Stimulated activated CD8-positive, alpha-beta memory T cell treated with anti-CD3 and anti-CD28 coated beads, Interleukin-7, amount 100 ng/mL, for 4 hours (primary cell): ENCODE data around the gene CCDC194.
A peak's percentile ranks its signal among the peaks of the same experiment; 100 is the strongest.
"Not testable (repeated sequence)": the region's sequence is repeated elsewhere in the genome, so short reads cannot be mapped to it uniquely, and the experiment has no call there.

Experiments
- DNase-seq, 2 donors: peaks; one replicate each; pipeline ENCODE4 v3.0.0-alpha.2; 2020; ENCODE audit warnings: low read depth in 2 of 2

CCDC194 gene

GRCh38 chr19:17370026-17370587, 23.9 kb downstream of the CCDC194 start:
- DNase-seq = no peak

GRCh38 chr19:17365361-17365760, 28.6 kb downstream of the CCDC194 start:
- no peak for DNase-seq

- not testable (repeated sequence) for DNase-seq
Measured at GRCh38 chr19:17363852-17364605, 30.0 kb downstream of the CCDC194 start.

GRCh38 chr19:17359905-17360800, 33.8 kb downstream of the CCDC194 start:
- no peak for DNase-seq

GRCh38 chr19:17358395-17358794, 35.6 kb downstream of the CCDC194 start:
- DNase-seq = no peak

- DNase-seq = no peak
Measured at GRCh38 chr19:17357724-17358123, 36.3 kb downstream of the CCDC194 start.

- no peak for DNase-seq
Measured at GRCh38 chr19:17357078-17357666, 36.8 kb downstream of the CCDC194 start.

GRCh38 chr19:17353386-17353785, 40.6 kb downstream of the CCDC194 start:
- no peak for DNase-seq

- no peak for DNase-seq
Measured at GRCh38 chr19:17352608-17353280, 41.3 kb downstream of the CCDC194 start.

GRCh38 chr19:17351815-17352435, 42.1 kb downstream of the CCDC194 start:
- no peak for DNase-seq

GRCh38 chr19:17348700-17349099, 45.3 kb downstream of the CCDC194 start:
- DNase-seq = no peak

GRCh38 chr19:17347877-17348276, 46.1 kb downstream of the CCDC194 start:
- no peak for DNase-seq

- no peak for DNase-seq
Measured at GRCh38 chr19:17347361-17347760, 46.6 kb downstream of the CCDC194 start.

- peak; percentile 51 to 59 for DNase-seq
Measured at GRCh38 chr19:17346109-17346671, 47.8 kb downstream of the CCDC194 start.

- no peak for DNase-seq
Measured at GRCh38 chr19:17341845-17342244, 52.2 kb downstream of the CCDC194 start.

GRCh38 chr19:17341386-17341785, 52.6 kb downstream of the CCDC194 start:
- no peak for DNase-seq

GRCh38 chr19:17340871-17341357, 53.1 kb downstream of the CCDC194 start:
- no peak for DNase-seq
